ENCODE data around the gene PAOX. TPM values are rescaled to one million over a fixed set of nuclear protein-coding genes. Genes with fewer than 3 reads are reported as not detected.

The PAOX gene
- total and polyA plus RNA-seq, 2 of the 13 experiments (the other 11 are each of a cell fraction or from before 2014, with no cell fraction given) = 0.49 to 0.77 TPM

- TF ChIP-seq ZBTB2 (CRISPR knock-in tag; IDR thresholded peaks at IDR 0.05; ENCODE audit: low read depth) = no peak
- no peak for TF ChIP-seq BRF2 (CRISPR knock-in tag; IDR thresholded peaks at IDR 0.05)
These were observed 22.4 kb downstream of the PAOX start (continued) for GRCh38 chr10:133401500-133401899.

- Histone ChIP-seq H3K4me2 (ENCODE audit: low read depth, low read length) (no peak overlapping the region), H3K27me3 (ENCODE audit: control insufficient read depth in 1 of 2, insufficient read depth in 2 of 2, low read length in 2 of 2) (no peaks in the 10 kb centered on the region), H2AFZ (ENCODE audit: low read length) (no peak overlapping the region), H3K4me3 (replicated peaks in 1 of 3; ENCODE audit: insufficient read depth in 1 of 3, low read depth in 2 of 3, low read length in 3 of 3) (no peak overlapping the region), H3K36me3 (replicated peaks in 1 of 2; ENCODE audit: control insufficient read depth in 1 of 2, insufficient read depth in 2 of 2, low read length in 2 of 2) (peaks cover 11 to 51% of the 10 kb centered on the region in 2 experiments; a peak in 4 of 5 replicates), H3K4me1 (ENCODE audit: insufficient read depth, low read length) (no peaks in the 10 kb centered on the region), H3K27ac (ENCODE audit: extremely low read length, insufficient read depth, low read length) (no peak overlapping the region), H3K79me2 (ENCODE audit: insufficient read depth, low read length) (peaks cover 14% of the 10 kb centered on the region), H3K9me3 (ENCODE audit: low read length) (no peaks in the 10 kb centered on the region), H4K20me1 (ENCODE audit: insufficient read depth, low read length) (no peaks in the 10 kb centered on the region), H3K9ac (ENCODE audit: insufficient read depth, low read depth, low read length) (no peak overlapping the region)
- no TSS peak for BruUV-seq (replicated peaks)
- DNase-seq (ENCODE audit: low spot score) = no peak
- POLR2A ChIA-PET = no interaction called here
- no peak; the same call in 2 of the 3 replicates for ATAC-seq
- no peak for FAIRE-seq
- CTCF ChIA-PET (ENCODE audit: low intra/inter-chr PET ratio, low total read pairs) = no interaction called here
- TF ChIP-seq AGO2 (optimal IDR thresholded peaks at IDR 0.05; ENCODE audit: low read depth, low read length) = peak; percentile 35
- 0 out of 2 replicates have a peak, but pooled peaks have one; percentile 26 for TF ChIP-seq RBFOX2 (IDR thresholded peaks at IDR 0.05; ENCODE audit: low read depth, low read length)
- no peak for TF ChIP-seq NFIC (IDR thresholded peaks at IDR 0.05; ENCODE audit: low read length)
- intact Hi-C loops (cut with micrococcal nuclease; ENCODE audit: unreplicated experiment) = no loop called here
- 98% methylated on average over 10 of the region's 21 CpGs for WGBS (ENCODE audit: low lambda C conversion rate)
- in situ Hi-C loops (cut with HindIII; ENCODE audit: extremely low pct_ligation_motif_present, low pct_unique_long_range_greater_than_20kb) = no loop called here
These were observed 23.1 kb downstream of the PAOX start for GRCh38 chr10:133401981-133402725.

Measured in HepG2 (cell line).